K562 (cell line): Measurements from ENCODE around the gene LRRN3. TPM values are rescaled to one million over a fixed set of nuclear protein-coding genes. Genes with fewer than 3 reads are reported as not detected.

Experiments
- ATAC-seq: fragments of 200-7000 bp; cut with Tn5 transposase; 3 replicates; pipeline ENCODE4 v1.9.1; 2020; ENCODE audit warnings: moderate library complexity
- BruUV-seq: library from RNA; stranded (reverse); fragments of 400-500 nt; replicated peaks from 2 replicates; lab custom pipeline; 2021; lab: Mats Ljungman, UMichigan
- CTCF ChIA-PET: fragments of 300-600 bp; formaldehyde crosslinking; extraction: SDS; loops from one replicate; lab custom pipeline; 2021; ENCODE audit warnings: low intra/inter-chr PET ratio; lab: Yijun Ruan, JAX
- POLR2A ChIA-PET: fragments of 300-600, 350-650 bp; sonication (Branson Sonifier 250); formaldehyde crosslinking; extraction: SDS; loops from one replicate; lab custom pipeline; 2021; ENCODE audit warnings: antibody characterized with exemption, inconsistent platforms; lab: Yijun Ruan, JAX
- DNase-seq, 4 experiments: peaks; one replicate each; pipeline versions ENCODE4 v3.0.0 to v3.0.0-alpha.2; 2011 to 2018; ENCODE audit warnings: low spot score in 3 of 4, mixed read lengths in 3 of 4; ENCODE audit errors: extremely low read depth in 1 of 4
- FAIRE-seq: peaks from 2 replicates; lab custom pipeline; 2011; peaks lifted over from hg19 to GRCh38; lab: Jason Lieb, UNC
- H2AFZ ChIP-seq: 2 replicates; pipeline ENCODE4 v1.6.0; 2011; ENCODE audit warnings: low read depth, low read length, control low read depth, inconsistent platforms
- H3K27ac ChIP-seq: fragments of 200-600 bp; 3 replicates; pipeline ENCODE4 v1.8.0; 2011; ENCODE audit warnings: low read depth, mild to moderate bottlenecking, control low read depth, inconsistent platforms, low read length, moderate library complexity, mixed read lengths; ENCODE audit errors: extremely low read depth
- H3K27me3 ChIP-seq, 2 experiments: fragments of 300-600 bp in 1 of 2; 2 replicates in 1 of 2; 3 replicates in 1 of 2; pipeline versions ENCODE4 v1.6.0 to v1.8.0; 2011; ENCODE audit warnings: inconsistent platforms in 2 of 2, low read length in 2 of 2, mild to moderate bottlenecking in 1 of 2, mixed read lengths in 1 of 2, moderate library complexity in 1 of 2; ENCODE audit not compliant: control insufficient read depth in 2 of 2, insufficient read depth in 2 of 2
- H3K36me3 ChIP-seq: fragments of 300-600 bp; 3 replicates; pipeline ENCODE4 v1.8.0; 2011; ENCODE audit warnings: mild to moderate bottlenecking, low read length, inconsistent platforms; ENCODE audit not compliant: control insufficient read depth, insufficient read depth
- H3K4me1 ChIP-seq, 2 experiments: fragments of 200-600 bp in 1 of 2; replicated peaks in 1 of 2; 2 replicates in 1 of 2; 3 replicates in 1 of 2; pipeline versions ENCODE4 v1.5.1 to v1.8.0; 2011; ENCODE audit warnings: inconsistent platforms in 2 of 2, low read length in 2 of 2, mild to moderate bottlenecking in 1 of 2, mixed read lengths in 1 of 2, moderate library complexity in 1 of 2; ENCODE audit not compliant: control insufficient read depth in 2 of 2, insufficient read depth in 2 of 2
- H3K4me2 ChIP-seq: 2 replicates; pipeline ENCODE4 v1.6.1; 2011; ENCODE audit warnings: low read length, control low read depth, inconsistent platforms, mixed read lengths; ENCODE audit not compliant: insufficient read depth
- H3K4me3 ChIP-seq: fragments of 200-600 bp; sonication (generic), shearing (Covaris generic); 2 replicates; pipeline ENCODE4 v1.5.1; 2016; ENCODE audit warnings: control low read depth, inconsistent platforms
- H3K79me2 ChIP-seq: fragments of 200-600 bp; 3 replicates; pipeline ENCODE4 v1.8.0; 2011; ENCODE audit warnings: low read length, inconsistent platforms; ENCODE audit not compliant: control insufficient read depth, insufficient read depth
- H3K9ac ChIP-seq, 2 experiments: 2 replicates each; pipeline versions ENCODE4 v1.6.0 to v1.6.1; 2011; ENCODE audit warnings: low read depth in 2 of 2, low read length in 2 of 2, control low read depth in 1 of 2, inconsistent platforms in 1 of 2, mild to moderate bottlenecking in 1 of 2, mixed read lengths in 1 of 2; ENCODE audit not compliant: insufficient read depth in 1 of 2
- H3K9me1 ChIP-seq: one replicate; pipeline ENCODE4 v1.6.0; 2011; ENCODE audit warnings: inconsistent platforms, mild to moderate bottlenecking, low read length, moderate library complexity; ENCODE audit not compliant: control insufficient read depth, insufficient read depth
- H3K9me3 ChIP-seq: replicated peaks from 2 replicates; pipeline ENCODE4 v1.5.1; 2011; ENCODE audit warnings: low read depth, low read length, inconsistent platforms; ENCODE audit not compliant: control insufficient read depth, insufficient read depth
- H4K20me1 ChIP-seq: replicated peaks from 2 replicates; pipeline ENCODE4 v1.6.1; 2011; ENCODE audit warnings: low read length, inconsistent platforms, mixed read lengths; ENCODE audit not compliant: control insufficient read depth, insufficient read depth
- CREBBP ChIP-seq: IDR thresholded peaks from one replicate; pipeline ENCODE4 v1.6.1; 2012; ENCODE audit warnings: low read depth, mild to moderate bottlenecking, control low read depth, inconsistent platforms, low read length
- DNMT1 ChIP-seq: fragments of 450-650 bp; IDR thresholded peaks from 2 replicates; pipeline ENCODE4 v1.6.1; 2016; ENCODE audit warnings: antibody characterized with exemption, mild to moderate bottlenecking
- EWSR1 ChIP-seq: fragments of 450-650 bp; IDR thresholded peaks from 2 replicates; pipeline ENCODE4 v1.6.1; 2018; ENCODE audit warnings: borderline replicate concordance, mild to moderate bottlenecking, low read depth, moderate library complexity; ENCODE audit not compliant: partially characterized antibody
- HDAC6 ChIP-seq: IDR thresholded peaks from 2 replicates; pipeline ENCODE4 v1.6.1; 2012; ENCODE audit warnings: low read depth, mild to moderate bottlenecking, control low read depth, inconsistent platforms, low read length, moderate library complexity
- HNRNPH1 ChIP-seq: fragments of 200-400 bp; formaldehyde crosslinking; optimal IDR thresholded peaks from 2 replicates; pipeline ENCODE3; 2017; ENCODE audit warnings: low read depth, mild to moderate bottlenecking, low read length, moderate library complexity
- KDM5B ChIP-seq: fragments of 200-600 bp; sonication (generic); IDR thresholded peaks from 2 replicates; pipeline ENCODE4 v1.6.1; 2012; ENCODE audit warnings: low read depth, mild to moderate bottlenecking, moderate library complexity, low read length, control low read depth, inconsistent platforms; ENCODE audit not compliant: insufficient replicate concordance
- KLF1 ChIP-seq: fragments of 450-650 bp; IDR thresholded peaks from 2 replicates; pipeline ENCODE4 v1.6.1; 2016; ENCODE audit warnings: missing genetic modification characterization, missing compliant biosample characterization
- MLX ChIP-seq, 2 experiments: fragments of 450-650 bp in 1 of 2; sonication (generic) in 1 of 2; formaldehyde crosslinking; conservative IDR thresholded peaks; 2 replicates each; pipeline versions ENCODE4 v1.4.0 to v1.8.1; 2020 to 2022; ENCODE audit warnings: mild to moderate bottlenecking in 1 of 2, missing genetic modification reagents in 1 of 2
- MYC ChIP-seq, 2 experiments: fragments of 250-450 bp in 1 of 2; sonication (Bioruptor Pico) in 1 of 2; IDR thresholded peaks; 2 replicates each; pipeline versions ENCODE4 v1.5.1 to v1.6.1; 2012 to 2021; ENCODE audit warnings: low read depth in 2 of 2, borderline replicate concordance in 1 of 2, improper control_type of control experiment in 1 of 2, low read length in 1 of 2, mild to moderate bottlenecking in 1 of 2, moderate library complexity in 1 of 2
- RFX1 ChIP-seq: fragments of 450-650 bp; IDR thresholded peaks from 2 replicates; pipeline ENCODE4 v1.6.1; 2016; ENCODE audit warnings: mild to moderate bottlenecking, moderate library complexity
- SAFB2 ChIP-seq: fragments of 200-400 bp; formaldehyde crosslinking; IDR thresholded peaks from 2 replicates; pipeline ENCODE4 v1.6.1; 2018; ENCODE audit warnings: borderline replicate concordance, low read length, low read depth, moderate library complexity; ENCODE audit not compliant: severe bottlenecking
- STAT5A ChIP-seq: IDR thresholded peaks from 2 replicates; pipeline ENCODE4 v1.6.1; 2012; ENCODE audit warnings: low read length, inconsistent platforms, borderline replicate concordance
- STAT5B ChIP-seq: fragments of 250-450 bp; sonication (Bioruptor Pico); IDR thresholded peaks from 2 replicates; pipeline ENCODE4 v1.8.0; 2021; ENCODE audit warnings: mild to moderate bottlenecking, inconsistent platforms
- USF2 ChIP-seq: sonication (generic); formaldehyde crosslinking; IDR thresholded peaks from 2 replicates; pipeline ENCODE4 v1.5.0; 2020; ENCODE audit warnings: missing genetic modification reagents
- ZBTB8A ChIP-seq: fragments of 450-650 bp; IDR thresholded peaks from 2 replicates; pipeline ENCODE4 v1.6.1; 2018; ENCODE audit warnings: mild to moderate bottlenecking, moderate library complexity; ENCODE audit not compliant: partially characterized antibody
- ZNF384 ChIP-seq: IDR thresholded peaks from 2 replicates; pipeline ENCODE4 v1.6.1; 2012; ENCODE audit warnings: low read depth, low read length, improper control_type of control experiment
- ZNF589 ChIP-seq: fragments of 200-800 bp; sonication (Bioruptor generic); IDR thresholded peaks from 2 replicates; pipeline ENCODE4 v1.6.1; 2016; ENCODE audit warnings: low read depth, missing genetic modification characterization, missing compliant biosample characterization
- ZNF77 ChIP-seq: fragments of 250-450 bp; sonication (Bioruptor Pico); IDR thresholded peaks from 2 replicates; pipeline ENCODE4 v1.5.0; 2020
- WGBS: fragments of 100-300 bp; shearing (Covaris generic); methylation state at CpG from one replicate; pipeline ENCODE4 v1.1.6; 2016; ENCODE audit warnings: low coverage, mixed read lengths; ENCODE audit not compliant: insufficient coverage; ENCODE audit errors: missing lambda C conversion rate; 5-methylcytosine and 5-hydroxymethylcytosine counted together
- in situ Hi-C: fragments of 300-500 bp; cut with MboI; formaldehyde crosslinking; loops from 4 replicates; pipeline ENCODE4 v1.15.0; 2018; ENCODE audit warnings: inconsistent platforms, mixed read lengths
- intact Hi-C: fragments of 100-400 bp; cut with micrococcal nuclease; formaldehyde crosslinking; loops from 2 replicates; pipeline ENCODE4 v1.14.2; 2022
- polyA plus RNA-seq, 8 experiments: library from polyadenylated mRNA; depleted of rRNA in 4 of 8; stranded (reverse) in 5 of 8; unstranded in 3 of 8; fragments of >200 nt; fragmentation: Nextera tagmentation in 2 of 8; fragmentation: Illumina TruSeq in 1 of 8; extraction: Ambion mirVana in 2 of 8; extraction: Trizol in 1 of 8; gene quantifications; 2 replicates each; pipeline versions ENCODE4 v1.2.1 to v1.2.3, GENCODE V29; 2011 to 2014; ENCODE audit warnings: inconsistent platforms in 1 of 8, missing spikeins in 1 of 8
- total RNA-seq, 7 experiments: library from RNA; depleted of rRNA in 6 of 7; stranded (reverse); fragments of >200 nt in 6 of 7; fragmentation: Illumina TruSeq in 2 of 7; extraction: Trizol in 2 of 7; gene quantifications; 2 replicates each; pipeline versions ENCODE4 v1.2.1 to v1.2.3, GENCODE V29; 2011 to 2021; ENCODE audit warnings: low replicate concordance in 1 of 7

LRRN3 gene
- total and polyA plus RNA-seq, 9 of the 15 experiments (the other 6 are each of a cell fraction or from before 2014, with no cell fraction given), result 0.05 to 1.00 (median 0.20) TPM; not detected in 1

- Histone ChIP-seq H3K9me1 (no peaks in the 10 kb centered on the region), H3K9me3 (no peaks in the 10 kb centered on the region), H3K9ac (no peak overlapping the region), H3K27ac (no peak overlapping the region), H3K79me2 (no peaks in the 10 kb centered on the region; the same call in 2 of the 3 replicates), H3K4me3 (no peak overlapping the region), H2AFZ (no peak overlapping the region), H3K36me3 (no peaks in the 10 kb centered on the region), H3K4me1 (peaks cover 0 to 11% of the 10 kb centered on the region in 2 experiments; a peak in 3 of 5 replicates), H3K4me2 (no peak overlapping the region), H3K27me3 (no peaks in the 10 kb centered on the region), H4K20me1 (no peaks in the 10 kb centered on the region)
- POLR2A ChIA-PET, result no interaction called here
- no TSS peak for BruUV-seq
- FAIRE-seq (no peak), ATAC-seq (no peak), DNase-seq (no peak)
- 78% methylated on average over 3 of the region's 3 CpGs for WGBS
- intact Hi-C loops, result no loop called here
- CTCF ChIA-PET, result no interaction called here
- in situ Hi-C loops, result no loop called here
- TF ChIP-seq SAFB2, result no peak
- no peak for TF ChIP-seq STAT5B
- TF ChIP-seq HDAC6, result no peak
- TF ChIP-seq ZNF589 (CRISPR knock-in tag), result no peak
- no peak for TF ChIP-seq ZNF384
- TF ChIP-seq STAT5A, result no peak
- no peak for TF ChIP-seq DNMT1
- no peak for TF ChIP-seq KLF1 (tag)
- TF ChIP-seq ZBTB8A, result no peak
- no peak for TF ChIP-seq CREBBP
- TF ChIP-seq RFX1, result no peak
- TF ChIP-seq USF2 (CRISPR knock-in tag), result no peak
- TF ChIP-seq ZNF77 (CRISPR knock-in tag), result no peak
- no peak for TF ChIP-seq EWSR1
- TF ChIP-seq MYC (IDR thresholded peaks at IDR 0.05; ENCODE audit: low read depth, low read length), result no peak
- TF ChIP-seq MYC (CRISPR knock-in tag; IDR thresholded peaks at IDR 0.05; ENCODE audit: borderline replicate concordance, low read depth), result no peak
- no peak for TF ChIP-seq MLX (CRISPR knock-in tag; conservative IDR thresholded peaks at IDR 0.05)
- no peak for TF ChIP-seq HNRNPH1
- TF ChIP-seq KDM5B, result no peak
Observed at GRCh38 chr7:111174510-111174909, 83.6 kb downstream of the LRRN3 start.
